GM12891 (cell line): Measurements from ENCODE around the gene EML1.

Experiments
- POLR2A ChIP-seq: IDR thresholded peaks from 2 replicates; pipeline ENCODE4 v1.6.1; 2011; ENCODE audit warnings: low read depth, low read length, control low read depth
- POLR2AphosphoS5 ChIP-seq: IDR thresholded peaks from 2 replicates; pipeline ENCODE4 v1.6.1; 2011; ENCODE audit warnings: low read depth, low read length, control low read depth
- SPI1 ChIP-seq: IDR thresholded peaks from 2 replicates; pipeline ENCODE4 v1.6.1; 2011; ENCODE audit warnings: low read depth, low read length, control low read depth
- TAF1 ChIP-seq: IDR thresholded peaks from 2 replicates; pipeline ENCODE4 v1.6.1; 2011; ENCODE audit warnings: low read depth, low read length, control low read depth

DNA sequence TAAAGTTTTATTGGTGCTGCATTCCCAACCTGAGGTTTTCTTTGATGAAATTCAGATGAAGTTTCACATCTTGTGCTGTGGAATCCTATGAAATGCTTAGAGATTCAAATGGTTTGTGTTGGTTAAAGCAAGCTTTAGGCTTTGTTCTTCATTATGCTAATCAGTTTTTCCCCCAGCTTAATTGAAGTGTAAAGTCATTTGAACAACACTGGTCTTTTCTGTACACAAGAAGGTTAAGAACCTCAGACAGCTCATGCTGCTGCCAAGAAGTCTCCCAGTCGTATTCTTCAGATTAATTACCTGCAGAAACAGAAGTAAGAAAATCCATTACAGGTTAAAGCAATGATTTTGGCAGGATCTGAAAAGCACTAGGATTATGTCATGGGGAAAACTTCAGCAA lies 48.9 kb downstream of the EML1 start:
- TF ChIP-seq POLR2A, result no peak
- no peak for TF ChIP-seq POLR2AphosphoS5
- TF ChIP-seq TAF1, result no peak
- TF ChIP-seq SPI1, result no peak
